Subcutaneous abdominal adipose tissue (tissue), 5 donors: ENCODE measurements around the gene SELENON.

Experiments
- H3K27ac ChIP-seq: one replicate; pipeline ENCODE4 v1.7.0; 2013; ENCODE audit warnings: low read depth, mild to moderate bottlenecking, inconsistent platforms, low read length, moderate library complexity
- H3K27me3 ChIP-seq, 5 donors: one replicate each; pipeline ENCODE4 v1.7.0; 2013; ENCODE audit warnings: low read length in 5 of 5, inconsistent platforms in 1 of 5; ENCODE audit not compliant: control insufficient read depth in 5 of 5, insufficient read depth in 4 of 5
- H3K36me3 ChIP-seq, 5 donors: one replicate each; pipeline ENCODE4 v1.7.0; 2013; ENCODE audit warnings: low read length in 5 of 5; ENCODE audit not compliant: control insufficient read depth in 5 of 5, insufficient read depth in 5 of 5
- H3K4me1 ChIP-seq, 5 donors: one replicate each; pipeline ENCODE4 v1.7.0; 2013; ENCODE audit warnings: low read length in 5 of 5, mild to moderate bottlenecking in 3 of 5, moderate library complexity in 1 of 5; ENCODE audit not compliant: control insufficient read depth in 5 of 5, insufficient read depth in 5 of 5
- H3K4me3 ChIP-seq, 5 donors: one replicate each; pipeline ENCODE4 v1.7.0; 2013; ENCODE audit warnings: low read length in 5 of 5, low read depth in 1 of 5
- H3K9ac ChIP-seq, 5 donors: one replicate each; pipeline ENCODE4 v1.7.0; 2013; ENCODE audit warnings: low read length in 5 of 5, mild to moderate bottlenecking in 4 of 5, moderate library complexity in 3 of 5
- H3K9me3 ChIP-seq, 5 donors: one replicate each; pipeline ENCODE4 v1.7.0; 2013; ENCODE audit warnings: low read length in 5 of 5; ENCODE audit not compliant: control insufficient read depth in 5 of 5
- donor health status: healthy.
- donor health status: healthy.
- donor health status: healthy.
- donor health status: healthy.
- donor health status: healthy.

SELENON gene

GRCh38 chr1:25780318-25781129, 19.5 kb upstream of the SELENON start:
- H3K4me3 ChIP-seq = no peak overlapping the region
- H3K4me1 ChIP-seq = no peaks in the 10 kb centered on the region
- H3K27me3 ChIP-seq = peaks cover 0 to 3% (median 0%) of the 10 kb centered on the region in 5 donors
- H3K27ac ChIP-seq = no peak overlapping the region
- no peaks in the 10 kb centered on the region for H3K9me3 ChIP-seq
- H3K9ac ChIP-seq = no peak overlapping the region
- peaks cover 0 to 44% (median 17%) of the 10 kb centered on the region in 5 donors for H3K36me3 ChIP-seq

GRCh38 chr1:25781130-25781433, 18.9 kb upstream of the SELENON start:
- Histone ChIP-seq H3K36me3 (peaks cover 0 to 44% (median 17%) of the 10 kb centered on the region in 5 donors), H3K9me3 (no peaks in the 10 kb centered on the region), H3K4me1 (no peaks in the 10 kb centered on the region), H3K9ac (no peak overlapping the region), H3K27me3 (peaks cover 0 to 3% (median 0%) of the 10 kb centered on the region in 5 donors), H3K27ac (no peak overlapping the region), H3K4me3 (no peak overlapping the region)

GRCh38 chr1:25782608-25783201, 17.3 kb upstream of the SELENON start:
- H3K9me3 ChIP-seq = no peaks in the 10 kb centered on the region
- no peak overlapping the region for H3K27ac ChIP-seq
- H3K4me3 ChIP-seq = no peak overlapping the region
- H3K27me3 ChIP-seq = peaks cover 0 to 3% (median 0%) of the 10 kb centered on the region in 5 donors
- no peak overlapping the region for H3K9ac ChIP-seq
- H3K36me3 ChIP-seq = peaks cover 0 to 38% (median 17%) of the 10 kb centered on the region in 5 donors
- H3K4me1 ChIP-seq = peaks cover 0 to 11% (median 6%) of the 10 kb centered on the region in 5 donors

GRCh38 chr1:25784575-25785051, 15.4 kb upstream of the SELENON start:
- Histone ChIP-seq H3K36me3 (peaks cover 0 to 33% (median 12%) of the 10 kb centered on the region in 5 donors), H3K4me3 (no peak overlapping the region), H3K27ac (no peak overlapping the region), H3K9me3 (no peaks in the 10 kb centered on the region), H3K4me1 (peaks cover 0 to 12% (median 8%) of the 10 kb centered on the region in 5 donors), H3K9ac (no peak overlapping the region), H3K27me3 (peaks cover 0 to 3% (median 0%) of the 10 kb centered on the region in 5 donors)

GRCh38 chr1:25785333-25786067, 14.5 kb upstream of the SELENON start:
- Histone ChIP-seq H3K4me3 (no peak overlapping the region), H3K36me3 (peaks cover 0 to 35% (median 12%) of the 10 kb centered on the region in 5 donors), H3K4me1 (peaks cover 0 to 12% (median 8%) of the 10 kb centered on the region in 5 donors), H3K9ac (no peak overlapping the region), H3K27me3 (peaks cover 0 to 3% (median 0%) of the 10 kb centered on the region in 5 donors), H3K9me3 (no peaks in the 10 kb centered on the region), H3K27ac (no peak overlapping the region)

GRCh38 chr1:25786887-25787759, 12.9 kb upstream of the SELENON start:
- Histone ChIP-seq H3K4me1 (peaks cover 0 to 12% (median 8%) of the 10 kb centered on the region in 5 donors), H3K4me3 (no peak overlapping the region), H3K9me3 (no peaks in the 10 kb centered on the region), H3K27me3 (peaks cover 0 to 3% (median 0%) of the 10 kb centered on the region in 5 donors), H3K36me3 (peaks cover 0 to 36% (median 10%) of the 10 kb centered on the region in 5 donors), H3K9ac (no peak overlapping the region), H3K27ac (no peak overlapping the region)

- peaks cover 0 to 12% (median 8%) of the 10 kb centered on the region in 5 donors for H3K4me1 ChIP-seq
- no peak overlapping the region for H3K9ac ChIP-seq
- H3K4me3 ChIP-seq = no peak overlapping the region
- peaks cover 0 to 30% (median 8%) of the 10 kb centered on the region in 5 donors for H3K36me3 ChIP-seq
- H3K27ac ChIP-seq = no peak overlapping the region
- H3K9me3 ChIP-seq = no peaks in the 10 kb centered on the region
- peaks cover 0 to 3% (median 0%) of the 10 kb centered on the region in 5 donors for H3K27me3 ChIP-seq
Measured at GRCh38 chr1:25787760-25788166, 12.2 kb upstream of the SELENON start.

- Histone ChIP-seq H3K9ac (no peak overlapping the region), H3K4me1 (peaks cover 0 to 19% (median 15%) of the 10 kb centered on the region in 5 donors), H3K27ac (no peak overlapping the region), H3K27me3 (no peaks in the 10 kb centered on the region), H3K9me3 (no peaks in the 10 kb centered on the region), H3K36me3 (peaks cover 0 to 14% (median 0%) of the 10 kb centered on the region in 5 donors), H3K4me3 (no peak overlapping the region)
Measured at GRCh38 chr1:25790472-25790871, 9.5 kb upstream of the SELENON start.

- Histone ChIP-seq H3K9ac (no peak overlapping the region), H3K36me3 (peaks cover 0 to 14% (median 0%) of the 10 kb centered on the region in 5 donors), H3K27ac (no peak overlapping the region), H3K9me3 (no peaks in the 10 kb centered on the region), H3K27me3 (no peaks in the 10 kb centered on the region), H3K4me1 (peaks cover 0 to 24% (median 17%) of the 10 kb centered on the region in 5 donors), H3K4me3 (no peak overlapping the region)
Measured at GRCh38 chr1:25792115-25792514, 7.9 kb upstream of the SELENON start.
